Fibroblast of lung (primary cell): ENCODE measurements around the gene AMDHD2.

Experiments
- EZH2 ChIP-seq: IDR thresholded peaks from 2 replicates; pipeline ENCODE4 v1.5.1; 2012; ENCODE audit warnings: low read length, control low read depth, mild to moderate bottlenecking; ENCODE audit errors: missing control alignments
- TF ChIP-seq, protein P1 (sequence below), 2 donors: IDR thresholded peaks in 1 of 2; conservative IDR thresholded peaks in 1 of 2; 1 replicate in 1 of 2; 2 replicates in 1 of 2; pipeline ENCODE4 v1.5.1; 2011 to 2012; ENCODE audit warnings: low read length in 2 of 2, control low read depth in 1 of 2, inconsistent platforms in 1 of 2, low read depth in 1 of 2, mild to moderate bottlenecking in 1 of 2

DNA sequence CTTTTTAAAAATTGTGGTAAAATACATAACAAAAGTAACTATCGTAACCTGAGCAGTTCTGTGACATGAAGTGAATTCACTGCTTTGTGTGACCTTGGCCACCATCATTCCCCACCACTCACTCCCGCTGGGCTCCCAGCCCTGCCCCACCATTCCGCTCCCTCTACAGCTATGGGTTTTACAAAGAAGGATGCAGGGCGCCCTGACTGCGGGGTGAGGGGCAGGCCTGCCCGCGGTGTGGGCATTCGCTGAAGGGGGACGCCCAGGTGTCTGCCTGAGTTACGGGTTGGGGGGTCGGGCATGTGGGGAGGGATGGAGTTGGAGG lies 11.2 kb downstream of the AMDHD2 start, which contains the start of gene CEMP1:
- TF ChIP-seq, protein P1, sequence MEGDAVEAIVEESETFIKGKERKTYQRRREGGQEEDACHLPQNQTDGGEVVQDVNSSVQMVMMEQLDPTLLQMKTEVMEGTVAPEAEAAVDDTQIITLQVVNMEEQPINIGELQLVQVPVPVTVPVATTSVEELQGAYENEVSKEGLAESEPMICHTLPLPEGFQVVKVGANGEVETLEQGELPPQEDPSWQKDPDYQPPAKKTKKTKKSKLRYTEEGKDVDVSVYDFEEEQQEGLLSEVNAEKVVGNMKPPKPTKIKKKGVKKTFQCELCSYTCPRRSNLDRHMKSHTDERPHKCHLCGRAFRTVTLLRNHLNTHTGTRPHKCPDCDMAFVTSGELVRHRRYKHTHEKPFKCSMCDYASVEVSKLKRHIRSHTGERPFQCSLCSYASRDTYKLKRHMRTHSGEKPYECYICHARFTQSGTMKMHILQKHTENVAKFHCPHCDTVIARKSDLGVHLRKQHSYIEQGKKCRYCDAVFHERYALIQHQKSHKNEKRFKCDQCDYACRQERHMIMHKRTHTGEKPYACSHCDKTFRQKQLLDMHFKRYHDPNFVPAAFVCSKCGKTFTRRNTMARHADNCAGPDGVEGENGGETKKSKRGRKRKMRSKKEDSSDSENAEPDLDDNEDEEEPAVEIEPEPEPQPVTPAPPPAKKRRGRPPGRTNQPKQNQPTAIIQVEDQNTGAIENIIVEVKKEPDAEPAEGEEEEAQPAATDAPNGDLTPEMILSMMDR (conservative IDR thresholded peaks at IDR 0.05 in 1 of 2, IDR thresholded peaks at IDR 0.05 in 1 of 2; ENCODE audit: low read depth in 1 of 2, low read length in 2 of 2), result no peak
- no peak for TF ChIP-seq EZH2
